NCI-H2107 treated with DMSO at 0.1 percent for 48 hours (cell line): ENCODE results near the gene SLC39A12.
"Not testable (repeated sequence)": the region's sequence is repeated elsewhere in the genome, so short reads cannot be mapped to it uniquely, and the experiment has no call there.

Source experiments
- DNase-seq: peaks from one replicate; lab custom pipeline; 2025; ENCODE audit not compliant: unreplicated experiment; lab: John Stamatoyannopoulos, UW

The SLC39A12 gene

DNA sequence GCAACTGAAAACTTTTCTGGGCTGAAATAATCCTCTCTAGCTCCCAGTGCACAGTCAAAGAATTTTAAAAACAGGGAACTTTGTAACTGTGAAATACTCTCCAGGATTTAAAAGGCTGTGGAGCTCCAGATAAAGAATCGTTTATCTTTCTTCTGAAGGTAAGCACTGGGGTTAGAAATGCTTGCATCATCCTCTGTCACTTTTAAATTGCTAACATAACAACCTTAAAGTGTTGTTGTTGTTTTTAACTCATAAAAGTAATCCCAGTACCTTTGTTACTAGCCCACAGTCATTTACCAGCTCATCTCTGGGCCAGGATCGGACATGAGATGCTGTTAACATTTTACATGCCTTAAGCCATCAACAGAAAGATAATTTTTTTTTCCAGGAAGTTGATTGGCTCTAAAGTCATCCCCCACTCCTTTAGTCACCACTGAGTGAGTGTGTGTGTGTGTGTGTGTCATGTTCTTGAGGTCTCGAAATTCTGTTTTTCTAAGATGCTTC, at the start of gene SLC39A12:
Gene SLC39A12 (plus strand): TSS at position 51 of the 504 bp plus-strand sequence. CDS start 1,359 bp downstream, outside the sequence.
- no peak for DNase-seq

DNA sequence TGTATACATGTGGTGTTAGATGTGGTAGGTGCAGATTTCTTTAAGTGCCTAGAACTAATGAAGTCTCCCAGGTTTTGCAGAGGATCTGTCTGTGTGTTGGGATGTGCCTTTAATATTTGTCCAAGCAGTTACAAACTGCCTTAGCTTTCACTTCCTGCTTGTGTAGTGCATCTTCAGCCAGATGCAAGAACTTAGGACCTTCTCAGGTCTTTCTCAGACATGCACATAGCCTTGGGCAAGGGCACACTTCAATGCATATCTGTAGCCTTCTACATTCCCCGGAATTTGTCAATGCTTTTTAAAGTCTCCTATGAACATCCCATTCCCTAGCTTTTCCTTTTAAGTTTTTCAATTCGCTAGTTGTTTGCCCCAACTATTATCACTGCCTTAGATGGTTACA, 47.2 kb upstream of the SLC39A12 start:
- DNase-seq = no peak

GRCh38 chr10:17905491-17905890, 46.2 kb upstream of the SLC39A12 start:
- no peak for DNase-seq

DNA sequence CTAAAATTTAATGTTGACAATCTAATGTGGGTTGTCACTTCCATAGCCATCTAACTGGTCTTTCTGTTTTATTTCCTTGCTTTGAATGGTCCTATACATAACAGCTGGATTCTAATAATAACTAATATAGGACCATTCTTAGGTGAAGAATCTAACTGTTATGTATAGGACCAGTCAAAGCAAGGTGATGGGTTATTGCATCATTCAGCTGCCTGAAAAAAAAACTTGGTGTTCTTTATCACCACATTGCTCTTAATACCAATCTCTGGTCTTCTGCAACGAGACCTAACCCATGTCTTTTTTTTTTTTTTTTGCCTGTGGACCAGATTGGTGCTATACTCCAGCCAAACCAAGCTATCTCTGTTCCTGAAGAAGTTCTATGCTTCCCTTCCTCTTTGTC, 45.7 kb upstream of the SLC39A12 start:
- no peak for DNase-seq

- DNase-seq = no peak
Measured at GRCh38 chr10:17907641-17908040, 44.1 kb upstream of the SLC39A12 start.

DNA sequence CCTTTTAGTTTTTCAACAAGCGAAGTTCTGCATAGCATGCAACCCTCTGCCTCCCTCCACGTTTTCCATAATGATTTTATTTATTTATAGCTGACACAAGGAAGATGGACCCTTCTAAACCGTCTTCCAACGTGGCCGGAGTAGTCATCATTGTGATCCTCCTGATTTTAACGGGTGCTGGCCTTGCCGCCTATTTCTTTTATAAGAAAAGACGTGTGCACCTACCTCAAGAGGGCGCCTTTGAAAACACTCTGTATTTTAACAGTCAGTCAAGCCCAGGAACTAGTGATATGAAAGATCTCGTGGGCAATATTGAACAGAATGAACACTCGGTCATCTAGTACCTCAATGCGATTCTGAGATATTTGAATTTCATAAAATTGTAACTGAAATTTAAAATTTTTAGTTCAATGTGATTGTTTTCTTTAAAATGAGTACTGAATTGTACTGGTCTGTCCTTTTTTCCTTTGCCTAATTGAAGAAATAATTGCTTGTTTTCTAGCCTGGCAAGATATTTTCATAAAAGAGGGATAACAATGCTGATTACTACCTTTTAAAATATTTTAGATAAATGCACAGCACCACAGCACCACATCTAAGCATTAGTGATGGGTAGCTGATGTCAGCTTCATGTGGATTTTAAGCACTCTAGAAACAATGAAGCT, 41.5 kb upstream of the SLC39A12 start:
- DNase-seq = peak; percentile 0

DNA sequence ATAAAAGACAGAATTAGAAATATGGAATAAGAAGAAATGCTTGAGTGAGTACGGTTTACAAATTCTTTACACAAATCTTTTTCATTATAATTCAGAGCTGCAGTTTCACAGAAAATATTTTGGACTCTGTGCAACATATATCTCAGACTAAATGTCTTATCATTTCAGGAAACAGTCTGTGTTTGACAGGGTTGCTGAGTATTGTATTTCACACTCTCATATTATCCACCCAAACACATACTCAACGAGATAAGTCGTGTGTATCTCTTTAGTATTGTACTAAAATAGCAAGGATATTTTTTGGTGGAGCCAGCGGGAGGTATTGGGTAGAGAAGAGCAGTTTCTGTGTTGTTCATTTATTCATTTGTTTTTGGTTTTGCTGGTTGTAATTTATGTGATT, 39.0 kb upstream of the SLC39A12 start:
- DNase-seq = no peak

GRCh38 chr10:17913604-17914003, 38.1 kb upstream of the SLC39A12 start:
- DNase-seq = no peak

DNA sequence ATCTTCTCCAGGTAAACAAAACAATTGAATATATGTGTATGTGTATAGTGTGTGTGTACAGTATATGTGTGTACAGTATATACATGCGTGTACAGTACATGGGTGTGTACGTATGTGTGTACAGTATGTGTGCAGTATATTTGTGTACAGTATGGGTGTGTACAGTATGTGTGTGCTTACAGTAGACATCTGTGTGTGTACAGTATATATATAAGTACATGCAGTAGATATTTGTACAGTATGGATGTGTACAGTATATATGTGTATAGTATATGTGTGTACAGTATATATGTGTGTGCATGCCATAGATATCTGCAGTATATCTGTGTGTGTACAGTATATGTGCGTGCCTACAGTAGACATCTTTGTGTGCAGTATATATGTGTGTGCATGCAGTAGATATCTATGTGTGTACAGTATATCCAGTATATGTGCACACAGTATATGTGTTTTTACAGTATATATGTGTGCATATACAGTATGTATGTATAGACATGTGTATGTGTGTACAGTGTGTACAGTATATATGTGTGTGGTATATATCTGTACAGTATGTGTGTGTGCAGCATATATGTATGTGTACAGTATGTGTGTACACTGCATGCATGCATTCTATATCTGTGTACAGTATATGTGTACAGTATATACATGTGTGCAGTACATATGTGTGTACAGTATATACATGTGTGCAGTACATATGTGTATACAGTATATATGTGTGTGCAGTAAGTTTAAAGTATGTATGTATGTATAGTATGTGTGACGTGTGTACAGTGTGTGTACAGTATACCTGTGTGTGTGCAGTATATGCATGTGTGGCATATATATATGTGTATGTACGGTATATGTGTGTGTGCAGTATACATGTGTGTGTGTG, 37.3 kb upstream of the SLC39A12 start:
- no peak for DNase-seq

DNA sequence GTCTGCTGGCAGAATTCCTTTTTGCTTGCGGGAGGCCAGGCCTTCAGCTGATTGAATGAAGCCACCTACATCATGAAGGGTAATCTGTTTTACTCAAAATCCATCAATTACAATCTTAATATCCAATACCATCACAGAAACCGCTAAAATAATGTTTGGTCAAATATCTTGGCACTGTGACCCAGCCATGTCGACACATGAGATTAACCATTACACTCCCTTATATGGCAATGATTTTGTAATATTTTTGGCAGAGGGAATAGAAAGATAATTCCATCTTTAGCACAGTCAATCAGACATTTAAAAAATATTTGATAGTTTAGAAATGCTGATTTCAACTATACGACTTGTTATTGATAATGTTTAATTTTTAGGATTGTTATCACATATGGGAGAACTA, 36.5 kb upstream of the SLC39A12 start:
- DNase-seq = no peak

- no peak for DNase-seq
Measured at GRCh38 chr10:17918187-17918903, 33.4 kb upstream of the SLC39A12 start.

- DNase-seq = no peak
Measured at GRCh38 chr10:17921378-17921777, 30.3 kb upstream of the SLC39A12 start.

GRCh38 chr10:17923728-17924127, 28.0 kb upstream of the SLC39A12 start:
- no peak for DNase-seq

DNA sequence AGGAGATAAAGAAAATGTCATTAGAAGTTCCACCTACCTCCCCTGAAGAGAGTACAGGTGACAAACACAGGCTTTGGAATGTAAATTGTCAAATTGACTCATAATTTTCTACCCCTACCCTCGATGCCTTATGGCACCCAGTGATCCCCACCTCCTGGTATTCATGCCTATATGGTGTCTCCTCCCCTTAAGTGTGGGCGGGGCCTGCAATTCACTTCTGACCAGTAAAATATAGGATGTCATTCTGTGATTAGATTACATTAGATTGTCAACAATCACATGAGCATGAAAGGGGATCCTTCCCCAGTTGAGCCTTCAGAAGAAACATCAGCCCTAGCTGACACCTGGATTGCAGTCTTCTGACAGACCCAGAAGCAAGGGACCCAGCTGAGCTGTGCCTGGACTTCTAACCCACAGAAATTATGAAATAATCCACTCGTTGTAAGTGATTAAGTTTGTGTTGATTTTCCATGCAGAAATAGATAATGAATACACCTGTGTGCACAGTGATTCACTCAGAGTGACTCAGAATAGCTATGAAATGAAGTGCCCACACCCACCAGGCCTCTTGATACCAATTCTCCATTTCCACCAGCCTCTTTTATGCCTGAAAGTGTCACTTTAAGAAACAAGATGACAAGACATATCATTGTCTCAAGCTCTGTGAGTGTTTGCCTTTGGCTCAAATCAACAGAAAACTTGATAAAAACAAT, 8.5 kb upstream of the SLC39A12 start:
- DNase-seq = no peak

- not testable (repeated sequence) for DNase-seq
Measured at GRCh38 chr10:17950269-17950668, 1.4 kb upstream of the SLC39A12 start.

DNA sequence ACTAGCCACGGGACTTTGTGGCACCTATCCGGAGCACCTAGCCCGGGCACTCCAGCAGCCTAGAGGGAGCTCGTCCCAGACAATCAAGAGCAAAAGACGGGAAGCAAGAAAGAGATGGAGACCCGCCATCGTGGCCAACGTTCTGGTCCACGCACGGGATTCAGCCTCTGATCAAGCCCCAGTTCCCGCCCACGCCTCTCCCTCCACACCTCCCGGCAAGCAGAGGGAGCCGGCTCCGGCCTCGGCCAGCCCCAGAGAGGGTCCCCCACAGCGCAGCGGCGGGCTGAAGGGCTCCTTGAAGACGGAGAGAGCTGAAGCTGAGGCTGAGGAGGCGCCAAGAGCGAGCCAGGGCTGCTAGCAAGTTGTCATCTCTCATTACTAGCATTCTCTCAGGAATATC, 992 bp upstream of the SLC39A12 start:
- DNase-seq = no peak

- DNase-seq = not testable (repeated sequence)
Measured at GRCh38 chr10:17954372-17954771, 2.7 kb downstream of the SLC39A12 start.

GRCh38 chr10:17954861-17955260, 3.1 kb downstream of the SLC39A12 start:
- no peak for DNase-seq

- no peak for DNase-seq
Measured at GRCh38 chr10:17958049-17958448, 6.3 kb downstream of the SLC39A12 start.

GRCh38 chr10:17959870-17960269, 8.2 kb downstream of the SLC39A12 start:
- no peak for DNase-seq
